Hematopoietic multipotent progenitor cell treated with erythropoietin and hydrocortisone succinate and interleukin-3 and kit ligand, for 4 days (in vitro differentiated cells): ENCODE measurements around the gene WNT3.
A peak's percentile ranks its signal among the peaks of the same experiment; 100 is the strongest.
"Not testable (repeated sequence)": the region's sequence is repeated elsewhere in the genome, so short reads cannot be mapped to it uniquely, and the experiment has no call there.

Source experiments
- DNase-seq: peaks from one replicate; pipeline ENCODE4 v3.0.0-alpha.2; 2015

WNT3 gene, protein sequence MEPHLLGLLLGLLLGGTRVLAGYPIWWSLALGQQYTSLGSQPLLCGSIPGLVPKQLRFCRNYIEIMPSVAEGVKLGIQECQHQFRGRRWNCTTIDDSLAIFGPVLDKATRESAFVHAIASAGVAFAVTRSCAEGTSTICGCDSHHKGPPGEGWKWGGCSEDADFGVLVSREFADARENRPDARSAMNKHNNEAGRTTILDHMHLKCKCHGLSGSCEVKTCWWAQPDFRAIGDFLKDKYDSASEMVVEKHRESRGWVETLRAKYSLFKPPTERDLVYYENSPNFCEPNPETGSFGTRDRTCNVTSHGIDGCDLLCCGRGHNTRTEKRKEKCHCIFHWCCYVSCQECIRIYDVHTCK

GRCh38 chr17:46818316-46818928 lies at the start of gene WNT3:
Gene WNT3, minus strand, starts transcription at chr17:46818692. Its CDS starts 95 bp downstream, at chr17:46818597.
- peak; percentile 52 for DNase-seq

- DNase-seq = no peak
Observed at GRCh38 chr17:46866747-46867146, 48.3 kb upstream of the WNT3 start.

DNA sequence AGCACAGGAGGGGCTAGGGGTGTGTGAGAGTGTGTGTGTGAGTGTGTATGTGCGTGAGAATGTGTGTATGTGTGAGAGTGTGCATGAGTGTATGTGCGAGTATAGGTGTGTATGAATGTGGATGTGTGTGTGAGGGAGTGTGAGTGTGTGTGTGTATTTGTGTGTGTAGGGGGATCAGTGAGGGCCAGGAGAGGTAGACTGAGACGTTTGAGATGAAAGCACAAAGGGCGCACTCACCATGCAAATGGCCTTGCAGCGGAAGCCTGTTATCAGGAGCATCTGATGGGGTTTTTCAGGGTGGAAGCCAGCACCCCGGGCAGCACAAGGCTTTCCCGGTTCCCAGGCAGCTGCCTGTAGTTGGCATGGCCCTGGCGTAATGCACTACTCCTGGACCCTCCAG lies 47.8 kb upstream of the WNT3 start:
- DNase-seq = no peak

DNA sequence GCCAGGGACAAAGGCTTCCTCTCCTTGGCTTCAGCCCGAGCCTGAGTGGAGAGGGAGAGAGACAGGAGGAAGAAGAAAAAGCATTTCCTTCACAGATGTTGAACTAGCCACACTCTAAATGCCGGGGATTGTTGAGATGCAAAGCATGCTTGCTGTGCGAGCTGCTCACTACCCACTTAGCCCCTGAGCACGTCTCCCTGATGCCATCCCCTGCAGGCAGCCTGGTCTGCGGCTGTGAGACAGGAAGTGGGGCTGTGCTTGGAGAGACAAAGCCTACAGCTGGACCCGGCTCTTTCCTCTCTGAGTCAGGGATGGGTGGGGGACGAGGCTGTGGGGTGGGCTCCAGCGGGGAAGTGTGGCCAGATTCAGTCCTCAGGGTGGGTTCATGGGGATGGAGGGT lies 46.6 kb upstream of the WNT3 start:
- DNase-seq = peak; percentile 45

- DNase-seq = no peak
Observed at GRCh38 chr17:46863383-46864121, 45.1 kb upstream of the WNT3 start.

DNA sequence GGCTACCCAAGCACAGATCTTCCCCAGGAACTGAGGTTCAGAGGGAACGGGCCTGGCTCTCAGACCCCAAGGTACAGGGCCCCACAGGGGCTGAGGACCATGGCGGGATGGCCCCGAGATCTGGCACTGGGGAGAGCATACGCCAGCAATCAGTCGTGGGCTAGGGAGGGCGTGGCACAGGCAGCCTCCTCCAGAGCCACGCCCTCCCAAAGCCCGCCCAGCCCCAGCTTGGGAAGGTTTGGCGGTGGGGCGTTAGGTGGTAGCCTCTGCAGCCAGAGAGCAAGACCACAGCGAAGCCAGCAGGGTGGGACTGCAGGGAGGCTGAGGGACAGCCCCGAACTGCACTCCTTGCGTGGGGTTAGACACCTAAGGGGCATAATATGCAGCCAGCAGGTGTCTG lies 44.5 kb upstream of the WNT3 start:
- peak; percentile 59 for DNase-seq

GRCh38 chr17:46859996-46860395 lies 41.5 kb upstream of the WNT3 start:
- no peak for DNase-seq

- no peak for DNase-seq
Observed at GRCh38 chr17:46857600-46857999, 39.1 kb upstream of the WNT3 start.

- DNase-seq = no peak
Observed at GRCh38 chr17:46854948-46855347, 36.5 kb upstream of the WNT3 start.

DNA sequence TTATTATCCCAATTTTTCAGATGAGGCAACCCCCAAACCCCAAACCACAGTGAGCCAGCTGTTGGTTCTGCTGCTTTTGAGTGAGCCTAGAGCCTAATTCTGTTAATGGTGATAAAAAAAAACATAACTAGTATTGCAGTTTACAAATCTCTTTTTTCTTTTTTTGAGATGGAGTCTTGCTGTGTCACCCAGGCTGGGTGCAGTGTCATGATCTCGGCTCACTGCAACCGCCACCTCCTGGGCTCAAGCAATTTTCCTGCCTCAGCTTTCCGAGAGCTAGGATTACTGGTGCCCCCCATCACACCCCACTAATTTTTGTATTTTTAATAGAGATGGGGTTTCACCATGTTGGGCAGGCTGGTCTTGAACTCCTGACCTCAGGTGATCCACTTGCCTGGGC lies 36.0 kb upstream of the WNT3 start:
- DNase-seq = no peak

- DNase-seq = no peak
Observed at GRCh38 chr17:46853896-46854444, 35.5 kb upstream of the WNT3 start.

DNA sequence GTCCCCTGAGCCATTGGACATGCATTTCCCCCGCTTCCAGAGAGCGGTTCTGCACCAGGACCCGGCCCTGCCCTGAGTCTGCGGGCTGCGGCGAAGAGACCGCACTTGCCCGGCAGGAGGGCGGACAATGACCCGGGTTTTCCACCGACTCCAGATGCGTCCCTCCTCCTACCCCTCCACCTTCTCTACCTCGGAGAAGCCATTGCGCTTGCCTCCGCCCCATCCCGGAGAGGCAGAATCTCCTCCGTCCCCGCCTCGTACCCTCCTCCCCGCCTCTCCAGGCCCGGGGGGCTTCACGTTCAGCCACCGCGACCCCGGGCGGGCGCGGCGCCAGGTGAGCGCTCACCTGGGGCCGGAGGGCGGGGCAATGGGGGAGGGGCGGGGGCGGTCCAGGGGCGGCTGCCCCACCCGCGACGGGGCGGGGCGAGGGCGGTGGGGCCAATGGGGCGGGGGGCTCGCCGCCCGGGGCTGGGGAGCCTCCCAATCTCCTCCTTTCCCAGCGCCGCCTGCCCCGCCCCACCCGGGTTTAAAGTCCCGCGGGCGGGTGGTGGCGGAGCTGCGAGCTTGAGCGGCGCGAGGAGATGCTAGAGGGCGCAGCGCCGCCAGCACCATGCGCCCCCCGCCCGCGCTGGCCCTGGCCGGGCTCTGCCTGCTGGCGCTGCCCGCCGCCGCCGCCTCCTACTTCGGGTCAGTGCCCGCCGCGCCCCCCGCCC lies 32.7 kb upstream of the WNT3 start, which contains the start of gene WNT9B:
WNT9B (plus strand) TSS at position 555 of the 713 bp plus-strand sequence; CDS start at position 611, 56 bp downstream.
- DNase-seq = peak; percentile 54

- no peak for DNase-seq
Observed at GRCh38 chr17:46850688-46851028, 32.2 kb upstream of the WNT3 start.

- DNase-seq = no peak
Observed at GRCh38 chr17:46848534-46848933, 30.0 kb upstream of the WNT3 start.

GRCh38 chr17:46847204-46848191 lies 29.0 kb upstream of the WNT3 start:
- DNase-seq = no peak

DNA sequence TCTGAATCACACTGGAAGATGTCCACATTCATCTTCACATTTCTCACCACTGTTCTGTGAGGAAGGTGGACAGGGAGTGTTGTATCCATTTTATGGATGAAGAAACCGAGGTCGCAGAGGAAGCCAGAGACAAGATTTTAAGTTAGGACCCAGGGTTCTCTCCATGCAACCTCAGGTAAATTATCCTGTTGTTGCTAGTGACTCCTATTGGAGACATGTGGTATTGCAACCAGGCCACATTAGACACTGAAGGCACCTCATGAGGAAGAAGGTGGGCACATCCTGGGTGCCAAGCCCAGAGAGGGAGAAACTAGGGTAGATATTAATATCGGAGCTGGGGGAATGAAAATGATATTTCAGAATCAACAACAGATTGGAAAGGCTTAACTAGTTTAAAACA lies 24.3 kb upstream of the WNT3 start:
- DNase-seq = peak; percentile 26

GRCh38 chr17:46841561-46842379 lies 23.3 kb upstream of the WNT3 start:
- DNase-seq = peak; percentile 38

DNA sequence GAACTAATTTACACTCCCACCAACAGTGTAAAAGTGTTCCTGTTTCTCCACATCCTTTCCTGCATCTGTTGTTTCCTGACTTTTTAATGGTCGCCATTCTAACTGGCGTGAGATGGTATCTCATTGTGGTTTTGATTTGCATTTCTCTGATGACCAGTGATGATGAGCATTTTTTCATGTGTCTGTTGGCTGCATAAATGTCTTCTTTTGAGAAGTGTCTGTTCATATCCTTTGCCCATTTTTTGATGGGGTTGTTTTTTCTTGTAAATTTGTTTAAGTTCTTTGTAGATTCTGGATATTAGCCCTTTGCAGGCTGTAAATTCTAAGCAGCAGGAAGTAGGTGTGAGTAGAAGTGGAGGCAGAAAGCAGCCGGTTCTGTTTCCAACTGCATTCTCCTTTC lies 22.1 kb upstream of the WNT3 start:
- DNase-seq = not testable (repeated sequence)

DNA sequence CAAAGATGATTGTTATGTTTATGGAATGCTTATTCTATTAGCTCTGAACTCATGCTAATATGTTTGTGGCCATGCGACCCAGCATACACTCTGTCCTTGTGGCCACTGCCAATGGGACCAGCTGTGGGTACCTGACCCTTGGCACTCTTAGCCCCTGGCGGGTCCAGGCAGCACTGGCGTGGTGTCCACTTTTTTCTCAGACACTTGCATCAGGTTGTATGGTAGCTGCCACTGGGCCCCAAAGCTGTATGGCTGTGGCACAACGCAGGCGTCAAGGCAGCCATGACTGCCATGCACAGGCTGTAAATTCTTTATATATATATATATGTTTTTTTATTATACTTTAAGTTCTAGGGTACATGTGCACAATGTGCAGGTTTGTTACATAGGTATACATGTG lies 20.7 kb upstream of the WNT3 start:
- DNase-seq = no peak

GRCh38 chr17:46837521-46837920 lies 19.0 kb upstream of the WNT3 start:
- DNase-seq = no peak

- DNase-seq = no peak
Observed at GRCh38 chr17:46836500-46836899, 18.0 kb upstream of the WNT3 start.
